HCT116 (cell line): ENCODE results near the gene RNU1-4. TPM values are rescaled to one million over a fixed set of nuclear protein-coding genes. Genes with fewer than 3 reads are reported as not detected.
A peak's percentile ranks its signal among the peaks of the same experiment; 100 is the strongest.

Source experiments
- ATAC-seq: fragments of 200-7000 bp; cut with Tn5 transposase; 2 replicates; pipeline ENCODE4 v1.9.1; 2020; ENCODE audit warnings: mild to moderate bottlenecking, moderate library complexity
- BruUV-seq: library from RNA; stranded (reverse); fragments of 400-500 nt; replicated peaks from 2 replicates; lab custom pipeline; 2021; lab: Mats Ljungman, UMichigan
- CTCF ChIA-PET: fragments of 300-600 bp; sonication (Branson Sonifier 250); formaldehyde crosslinking; loops from one replicate; lab custom pipeline; 2021; ENCODE audit warnings: antibody characterized with exemption; lab: Charles Lee
- POLR2A ChIA-PET: fragments of 300-600, 350-600 bp; sonication (Branson Sonifier 250); formaldehyde crosslinking; loops from one replicate; lab custom pipeline; 2021; ENCODE audit warnings: antibody characterized with exemption; lab: Charles Lee
- RAD21 ChIA-PET, 2 experiments: fragments of 300-600 bp; sonication (Branson Sonifier 250); formaldehyde crosslinking; loops; one replicate each; lab custom pipeline; 2023; ENCODE audit warnings: low total read pairs in 2 of 2; ENCODE audit not compliant: uncharacterized antibody in 2 of 2, unreplicated experiment in 2 of 2, low non-redundant PET in 1 of 2; lab: Charles Lee
- DNase-seq: peaks from one replicate; pipeline ENCODE4 v3.0.0-alpha.2; 2010; ENCODE audit warnings: low read depth, low spot score
- H2AFZ ChIP-seq: fragments of 200-600 bp; shearing (Covaris generic), sonication (generic); 2 replicates; pipeline ENCODE4 v1.6.1; 2017; ENCODE audit warnings: low read depth, mixed run types, mixed read lengths, antibody characterized with exemption, low read length; ENCODE audit not compliant: poor library complexity, severe bottlenecking
- H3K27ac ChIP-seq: 2 replicates; pipeline ENCODE4 v1.5.1; 2012; ENCODE audit warnings: low read depth, low read length
- H3K27me3 ChIP-seq: fragments of 200-600 bp; sonication (generic); 2 replicates; pipeline ENCODE4 v1.6.1; 2016; ENCODE audit warnings: mixed run types, low read length, mixed read lengths; ENCODE audit not compliant: insufficient read depth
- H3K36me3 ChIP-seq, 2 experiments: fragments of 200-500 bp in 1 of 2; fragments of 200-600 bp in 1 of 2; sonication (Bioruptor generic) in 1 of 2; sonication (generic) in 1 of 2; 2 replicates each; pipeline versions ENCODE4 v1.5.1 to v1.6.1; 2014 to 2016; ENCODE audit warnings: low read length in 2 of 2, inconsistent platforms in 1 of 2, mixed read lengths in 1 of 2, mixed run types in 1 of 2; ENCODE audit not compliant: insufficient read depth in 2 of 2, control insufficient read depth in 1 of 2
- H3K4me1 ChIP-seq, 2 experiments: fragments of 200-600 bp in 1 of 2; sonication (generic) in 1 of 2; 2 replicates each; pipeline versions ENCODE4 v1.5.1 to v1.6.1; 2012 to 2017; ENCODE audit warnings: low read length in 2 of 2, inconsistent platforms in 1 of 2, mild to moderate bottlenecking in 1 of 2, mixed read lengths in 1 of 2, mixed run types in 1 of 2, moderate library complexity in 1 of 2; ENCODE audit not compliant: insufficient read depth in 2 of 2, control insufficient read depth in 1 of 2
- H3K4me2 ChIP-seq: fragments of 200-600 bp; sonication (generic); 2 replicates; pipeline ENCODE4 v1.6.1; 2017; ENCODE audit warnings: mixed run types, low read length, mixed read lengths
- H3K4me3 ChIP-seq, 2 experiments: fragments of 200-600 bp in 1 of 2; sonication (generic) in 1 of 2; replicated peaks in 1 of 2; 2 replicates each; pipeline ENCODE4 v1.5.1; 2011 to 2016; ENCODE audit warnings: low read length in 2 of 2, control low read depth in 1 of 2, low read depth in 1 of 2, mild to moderate bottlenecking in 1 of 2, mixed read lengths in 1 of 2, mixed run types in 1 of 2
- H3K79me2 ChIP-seq: fragments of 200-600 bp; sonication (generic); 2 replicates; pipeline ENCODE4 v1.6.1; 2017; ENCODE audit warnings: mild to moderate bottlenecking, mixed run types, low read length, moderate library complexity, mixed read lengths; ENCODE audit not compliant: insufficient read depth
- H3K9ac ChIP-seq: fragments of 200-600 bp; sonication (generic); 2 replicates; pipeline ENCODE4 v1.6.1; 2016; ENCODE audit warnings: low read length, mixed read lengths
- H3K9me2 ChIP-seq: fragments of 200-600 bp; sonication (generic), shearing (Covaris generic); 2 replicates; pipeline ENCODE4 v1.6.1; 2017; ENCODE audit warnings: mixed run types, mild to moderate bottlenecking, moderate library complexity; ENCODE audit not compliant: insufficient read depth
- H3K9me3 ChIP-seq, 2 experiments: fragments of 200-500 bp in 1 of 2; fragments of 200-600 bp in 1 of 2; sonication (Bioruptor generic) in 1 of 2; sonication (generic) in 1 of 2; 2 replicates each; pipeline ENCODE4 v1.6.1; 2014 to 2017; ENCODE audit warnings: low read length in 2 of 2, mixed read lengths in 2 of 2, inconsistent platforms in 1 of 2, low read depth in 1 of 2, mild to moderate bottlenecking in 1 of 2, mixed run types in 1 of 2, moderate library complexity in 1 of 2; ENCODE audit not compliant: control insufficient read depth in 1 of 2, insufficient read depth in 1 of 2
- H4K20me1 ChIP-seq: fragments of 200-600 bp; sonication (generic), shearing (Covaris generic); 2 replicates; pipeline ENCODE4 v1.6.1; 2017; ENCODE audit warnings: mixed run types, mild to moderate bottlenecking, moderate library complexity; ENCODE audit not compliant: insufficient read depth
- CBX3 ChIP-seq: IDR thresholded peaks from 2 replicates; pipeline ENCODE4 v1.6.1; 2012; ENCODE audit warnings: low read depth
- CEBPB ChIP-seq: IDR thresholded peaks from 2 replicates; pipeline ENCODE4 v1.6.1; 2012; ENCODE audit warnings: low read depth
- ELF1 ChIP-seq: IDR thresholded peaks from 2 replicates; pipeline ENCODE4 v1.6.1; 2012; ENCODE audit warnings: low read depth, borderline replicate concordance
- EZH2phosphoT487 ChIP-seq: fragments of 200-600 bp; IDR thresholded peaks from 2 replicates; pipeline ENCODE4 v1.6.1; 2018; ENCODE audit warnings: antibody characterized with exemption, borderline replicate concordance
- FOSL1 ChIP-seq: IDR thresholded peaks from 2 replicates; pipeline ENCODE4 v1.6.1; 2012; ENCODE audit warnings: low read depth
- JUND ChIP-seq: IDR thresholded peaks from 2 replicates; pipeline ENCODE4 v1.6.1; 2012
- RAD21 ChIP-seq: IDR thresholded peaks from 2 replicates; pipeline ENCODE4 v1.6.1; 2012; ENCODE audit warnings: low read depth, mild to moderate bottlenecking
- SIN3A ChIP-seq: IDR thresholded peaks from 2 replicates; pipeline ENCODE4 v1.6.1; 2012; ENCODE audit warnings: low read depth
- SRF ChIP-seq: IDR thresholded peaks from 2 replicates; pipeline ENCODE4 v1.6.1; 2012; ENCODE audit warnings: low read depth
- TCF7L2 ChIP-seq: IDR thresholded peaks from 2 replicates; pipeline ENCODE4 v1.7.0; 2011; ENCODE audit warnings: borderline replicate concordance, inconsistent platforms; ENCODE audit not compliant: insufficient read depth, insufficient read length; ENCODE audit errors: extremely low read depth
- ZFX ChIP-seq: fragments of 450-650 bp; IDR thresholded peaks from 2 replicates; pipeline ENCODE4 v1.6.1; 2017
- intact Hi-C: fragments of 100-400 bp; cut with micrococcal nuclease; formaldehyde crosslinking; loops from 2 replicates; pipeline ENCODE4 v1.10.0; 2022
- total RNA-seq: library from RNA; stranded (reverse); gene quantifications from one replicate; pipeline ENCODE4 v1.2.1, GENCODE V29; 2021; ENCODE audit not compliant: unreplicated experiment
- TF ChIP-seq, protein P1 (sequence below): IDR thresholded peaks from 2 replicates; pipeline ENCODE4 v1.6.1; 2012
- TF ChIP-seq, protein P2 (sequence below): IDR thresholded peaks from 2 replicates; pipeline ENCODE4 v1.6.1; 2012
- TF ChIP-seq, protein P3 (sequence below): IDR thresholded peaks from 2 replicates; pipeline ENCODE4 v1.6.1; 2012; ENCODE audit warnings: low read depth

Gene RNU1-4
- total RNA-seq, 1 experiment from 2014 or later, result 1,685 TPM

DNA sequence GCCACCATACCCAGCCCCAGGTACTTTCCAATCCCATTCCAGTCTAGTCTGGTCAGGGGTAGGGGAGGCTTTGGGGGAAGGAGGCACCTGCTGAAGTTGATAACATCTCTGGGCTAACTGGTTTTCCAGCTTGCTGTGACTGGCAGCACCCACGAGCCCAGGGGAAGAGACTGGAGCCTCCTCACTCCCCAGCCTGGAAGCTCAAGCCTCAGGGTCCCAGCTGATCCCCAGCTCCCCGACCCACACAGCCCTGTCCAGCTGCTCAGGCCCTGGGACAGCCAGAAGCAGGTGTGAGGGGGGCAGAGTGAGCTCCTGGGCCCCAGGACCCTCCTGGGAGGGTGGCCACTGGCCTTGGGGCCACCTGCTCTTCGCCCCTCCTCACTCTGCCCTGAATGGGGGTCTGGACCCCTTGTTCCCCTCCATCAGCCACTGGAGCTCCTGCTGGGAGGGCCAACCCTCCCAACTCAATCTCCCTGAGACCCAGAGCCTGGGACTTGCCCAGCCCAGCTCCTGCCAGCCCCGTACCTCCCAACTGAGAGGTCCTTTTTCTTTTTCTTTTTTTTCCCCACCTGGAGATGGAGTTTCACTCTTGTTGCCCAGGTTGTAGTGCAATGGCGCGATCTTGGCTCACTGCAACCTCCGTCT lies 23.5 kb upstream of the RNU1-4 start (continued):
- TF ChIP-seq, protein P1, sequence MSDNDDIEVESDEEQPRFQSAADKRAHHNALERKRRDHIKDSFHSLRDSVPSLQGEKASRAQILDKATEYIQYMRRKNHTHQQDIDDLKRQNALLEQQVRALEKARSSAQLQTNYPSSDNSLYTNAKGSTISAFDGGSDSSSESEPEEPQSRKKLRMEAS, result no peak
- no peak for TF ChIP-seq RAD21
- TF ChIP-seq, protein P2, sequence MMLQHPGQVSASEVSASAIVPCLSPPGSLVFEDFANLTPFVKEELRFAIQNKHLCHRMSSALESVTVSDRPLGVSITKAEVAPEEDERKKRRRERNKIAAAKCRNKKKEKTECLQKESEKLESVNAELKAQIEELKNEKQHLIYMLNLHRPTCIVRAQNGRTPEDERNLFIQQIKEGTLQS, result no peak
- no peak for TF ChIP-seq SRF

DNA sequence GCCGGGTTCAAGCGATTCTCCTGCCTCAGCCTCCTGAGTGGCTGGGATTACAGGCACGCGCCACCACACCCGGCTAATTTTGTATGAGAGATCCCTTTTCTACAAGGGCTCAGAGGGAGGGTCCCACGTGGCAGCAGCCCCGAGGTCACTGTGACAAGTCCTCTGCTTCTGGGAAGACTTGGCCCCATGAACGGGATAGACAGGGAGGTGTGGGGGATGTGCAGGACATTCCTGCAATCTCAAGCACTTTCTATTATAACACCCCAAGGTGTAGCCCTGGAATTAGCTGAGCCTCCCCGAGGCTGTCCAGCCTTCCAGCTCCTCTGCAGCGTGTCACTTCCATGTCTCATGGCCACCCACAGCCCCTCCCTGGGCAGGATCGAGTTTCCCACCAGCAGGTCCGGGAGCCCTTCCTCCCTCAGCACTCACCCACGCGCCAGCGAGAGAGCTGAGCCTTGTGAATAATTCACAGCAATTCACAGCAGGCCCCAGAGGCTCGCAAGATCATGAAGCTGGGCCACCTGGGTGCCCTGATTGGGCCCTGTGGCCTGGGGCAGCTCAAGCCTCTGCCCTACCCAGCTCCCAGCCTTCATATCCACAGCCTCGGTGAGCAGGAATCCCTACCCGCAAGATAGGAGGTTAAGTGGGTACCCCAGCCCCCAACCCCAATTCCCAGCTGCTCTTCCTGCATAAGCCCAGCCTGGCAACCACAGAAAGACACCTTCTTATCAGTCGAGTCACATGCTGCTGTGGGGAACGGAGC lies 22.8 kb upstream of the RNU1-4 start:
- Histone ChIP-seq H3K36me3 (no peaks in the 10 kb centered on the region), H3K9me2 (no peaks in the 10 kb centered on the region), H3K27ac (no peak overlapping the region; the same call in 1 of the 2 replicates), H3K4me1 (peaks cover 4 to 7% of the 10 kb centered on the region in 2 experiments; a peak in 2 of 4 replicates), H2AFZ (no peak overlapping the region), H4K20me1 (no peaks in the 10 kb centered on the region), H3K4me2 (no peak overlapping the region; the same call in 1 of the 2 replicates), H3K27me3 (no peaks in the 10 kb centered on the region), H3K4me3 (no peak overlapping the region), H3K9me3 (no peaks in the 10 kb centered on the region), H3K79me2 (no peaks in the 10 kb centered on the region)
- BruUV-seq, result no TSS peak
- peak; percentile 21; the same call in 1 of the 2 replicates for ATAC-seq
- intact Hi-C loops, result no loop called here
- ChIA-PET RAD21 (no interaction called here), CTCF (interaction anchor here (1.6 kb wide), 2 partner anchors 8 to 16 kb away, joined by 4 to 5 read pairs; no protein-coding TSS in a partner anchor)
- DNase-seq, result no peak
- no peak for TF ChIP-seq FOSL1
- TF ChIP-seq JUND, result no peak
- no peak for TF ChIP-seq CEBPB
- TF ChIP-seq ZFX, result no peak
- TF ChIP-seq EZH2phosphoT487, result no peak
- TF ChIP-seq CBX3, result no peak
- TF ChIP-seq TCF7L2, result no peak
- TF ChIP-seq SIN3A, result no peak
- no peak for TF ChIP-seq ELF1
- no peak for TF ChIP-seq SRF
- TF ChIP-seq, protein P3, sequence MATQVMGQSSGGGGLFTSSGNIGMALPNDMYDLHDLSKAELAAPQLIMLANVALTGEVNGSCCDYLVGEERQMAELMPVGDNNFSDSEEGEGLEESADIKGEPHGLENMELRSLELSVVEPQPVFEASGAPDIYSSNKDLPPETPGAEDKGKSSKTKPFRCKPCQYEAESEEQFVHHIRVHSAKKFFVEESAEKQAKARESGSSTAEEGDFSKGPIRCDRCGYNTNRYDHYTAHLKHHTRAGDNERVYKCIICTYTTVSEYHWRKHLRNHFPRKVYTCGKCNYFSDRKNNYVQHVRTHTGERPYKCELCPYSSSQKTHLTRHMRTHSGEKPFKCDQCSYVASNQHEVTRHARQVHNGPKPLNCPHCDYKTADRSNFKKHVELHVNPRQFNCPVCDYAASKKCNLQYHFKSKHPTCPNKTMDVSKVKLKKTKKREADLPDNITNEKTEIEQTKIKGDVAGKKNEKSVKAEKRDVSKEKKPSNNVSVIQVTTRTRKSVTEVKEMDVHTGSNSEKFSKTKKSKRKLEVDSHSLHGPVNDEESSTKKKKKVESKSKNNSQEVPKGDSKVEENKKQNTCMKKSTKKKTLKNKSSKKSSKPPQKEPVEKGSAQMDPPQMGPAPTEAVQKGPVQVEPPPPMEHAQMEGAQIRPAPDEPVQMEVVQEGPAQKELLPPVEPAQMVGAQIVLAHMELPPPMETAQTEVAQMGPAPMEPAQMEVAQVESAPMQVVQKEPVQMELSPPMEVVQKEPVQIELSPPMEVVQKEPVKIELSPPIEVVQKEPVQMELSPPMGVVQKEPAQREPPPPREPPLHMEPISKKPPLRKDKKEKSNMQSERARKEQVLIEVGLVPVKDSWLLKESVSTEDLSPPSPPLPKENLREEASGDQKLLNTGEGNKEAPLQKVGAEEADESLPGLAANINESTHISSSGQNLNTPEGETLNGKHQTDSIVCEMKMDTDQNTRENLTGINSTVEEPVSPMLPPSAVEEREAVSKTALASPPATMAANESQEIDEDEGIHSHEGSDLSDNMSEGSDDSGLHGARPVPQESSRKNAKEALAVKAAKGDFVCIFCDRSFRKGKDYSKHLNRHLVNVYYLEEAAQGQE, result no peak
- TF ChIP-seq, all 23 proteins: peak for 0
- POLR2A ChIA-PET, result interaction anchor here (1.3 kb wide), 1 partner anchor 9 kb away, joined by 5 read pairs; no protein-coding TSS in a partner anchor
- H3K9ac ChIP-seq, result no peak overlapping the region
